Measurements from ENCODE around the gene KAZN. TPM values are rescaled to one million over a fixed set of nuclear protein-coding genes. Genes with fewer than 3 reads are reported as not detected.

KAZN gene
- total and polyA plus RNA-seq, 11 donors = 0.65 to 6.5 (median 2.3) TPM

DNA sequence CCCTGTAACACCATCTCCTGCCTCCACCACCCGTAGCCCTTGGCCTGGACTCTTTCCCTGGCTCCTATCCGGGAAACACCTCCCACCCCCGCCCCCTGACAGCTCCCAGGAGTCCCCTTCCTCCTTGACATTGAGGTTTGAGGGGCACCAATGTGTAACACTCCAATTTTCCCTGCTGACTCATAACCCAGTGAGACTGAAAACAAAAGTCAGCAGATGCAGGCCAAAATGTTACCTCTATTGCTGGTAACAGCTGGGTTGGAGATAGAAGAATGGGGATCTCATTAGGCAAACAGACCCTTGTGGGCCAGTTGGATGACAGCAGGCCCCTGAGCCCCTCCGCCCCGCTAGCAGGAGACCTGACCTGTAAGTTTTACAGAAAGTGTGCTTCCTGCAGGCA lies 237.2 kb downstream of the KAZN start:
- intact Hi-C loops (cut with DNase I) = no loop called here
- WGBS, 4 donors = 41 to 52% (median 48%) methylated on average over 4 to 5 of the region's 5 CpGs
- H3K4me3 ChIP-seq = no peak overlapping the region
- H3K27me3 ChIP-seq = no peaks in the 10 kb centered on the region
- H3K4me1 ChIP-seq = no peaks in the 10 kb centered on the region
- no peak for DNase-seq
- peaks cover 0 to 4% (median 0%) of the 10 kb centered on the region in 12 donors for H3K9me3 ChIP-seq
- no peak for ATAC-seq
- H3K36me3 ChIP-seq = no peaks in the 10 kb centered on the region
- H3K27ac ChIP-seq = no peak overlapping the region
- TF ChIP-seq POLR2A (IDR thresholded peaks at IDR 0.05) = no peak
- TF ChIP-seq, protein P1, sequence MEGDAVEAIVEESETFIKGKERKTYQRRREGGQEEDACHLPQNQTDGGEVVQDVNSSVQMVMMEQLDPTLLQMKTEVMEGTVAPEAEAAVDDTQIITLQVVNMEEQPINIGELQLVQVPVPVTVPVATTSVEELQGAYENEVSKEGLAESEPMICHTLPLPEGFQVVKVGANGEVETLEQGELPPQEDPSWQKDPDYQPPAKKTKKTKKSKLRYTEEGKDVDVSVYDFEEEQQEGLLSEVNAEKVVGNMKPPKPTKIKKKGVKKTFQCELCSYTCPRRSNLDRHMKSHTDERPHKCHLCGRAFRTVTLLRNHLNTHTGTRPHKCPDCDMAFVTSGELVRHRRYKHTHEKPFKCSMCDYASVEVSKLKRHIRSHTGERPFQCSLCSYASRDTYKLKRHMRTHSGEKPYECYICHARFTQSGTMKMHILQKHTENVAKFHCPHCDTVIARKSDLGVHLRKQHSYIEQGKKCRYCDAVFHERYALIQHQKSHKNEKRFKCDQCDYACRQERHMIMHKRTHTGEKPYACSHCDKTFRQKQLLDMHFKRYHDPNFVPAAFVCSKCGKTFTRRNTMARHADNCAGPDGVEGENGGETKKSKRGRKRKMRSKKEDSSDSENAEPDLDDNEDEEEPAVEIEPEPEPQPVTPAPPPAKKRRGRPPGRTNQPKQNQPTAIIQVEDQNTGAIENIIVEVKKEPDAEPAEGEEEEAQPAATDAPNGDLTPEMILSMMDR (IDR thresholded peaks at IDR 0.05) = no peak

DNA sequence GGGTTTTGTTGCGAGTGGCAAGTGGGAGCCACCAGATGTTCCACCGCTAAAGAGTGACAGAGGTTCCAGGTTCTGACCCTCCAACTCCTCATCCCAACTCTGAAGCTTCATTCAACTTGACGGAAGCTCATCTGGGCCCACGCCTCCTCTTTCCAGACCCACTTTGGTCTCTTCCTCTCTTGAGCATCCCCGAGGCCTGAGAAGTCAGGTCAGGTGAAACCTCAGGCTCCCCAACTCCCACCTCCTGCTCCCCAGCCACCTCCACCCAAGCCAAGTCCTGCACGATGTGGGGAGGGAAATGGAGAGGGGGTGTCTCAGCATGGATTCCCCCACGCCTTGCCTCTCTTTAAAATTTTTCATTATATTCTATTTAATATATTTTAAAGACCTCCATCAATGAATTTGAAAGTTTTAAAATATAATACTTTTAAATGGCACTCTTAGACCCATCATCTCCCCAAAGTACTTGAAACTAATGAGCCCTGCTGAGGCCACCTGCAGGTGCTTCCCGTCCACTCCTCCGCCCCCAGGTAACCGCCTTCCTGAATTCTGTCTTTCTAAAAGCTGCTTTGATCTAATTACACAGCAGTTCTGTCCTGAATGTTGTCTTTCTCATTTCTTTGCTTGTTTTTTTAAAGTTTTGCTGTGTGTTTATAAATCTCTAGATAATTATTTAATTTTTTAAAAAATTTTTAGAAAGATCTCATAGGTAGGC lies 238.1 kb downstream of the KAZN start:
- WGBS, 4 donors = 79 to 85% (median 81%) methylated on average over 10 of the region's 10 CpGs
- no peak for TF ChIP-seq POLR2A (IDR thresholded peaks at IDR 0.05)
- TF ChIP-seq, protein P1 (IDR thresholded peaks at IDR 0.05) = no peak
- H3K9me3 ChIP-seq = peaks cover 0 to 10% (median 3%) of the 10 kb centered on the region in 12 donors
- intact Hi-C loops (cut with DNase I) = no loop called here
- no peak overlapping the region for H3K27ac ChIP-seq
- no peaks in the 10 kb centered on the region for H3K4me1 ChIP-seq
- ATAC-seq (no peak), DNase-seq (no peak)
- no peaks in the 10 kb centered on the region for H3K27me3 ChIP-seq
- no peaks in the 10 kb centered on the region for H3K36me3 ChIP-seq
- no peak overlapping the region for H3K4me3 ChIP-seq

DNA sequence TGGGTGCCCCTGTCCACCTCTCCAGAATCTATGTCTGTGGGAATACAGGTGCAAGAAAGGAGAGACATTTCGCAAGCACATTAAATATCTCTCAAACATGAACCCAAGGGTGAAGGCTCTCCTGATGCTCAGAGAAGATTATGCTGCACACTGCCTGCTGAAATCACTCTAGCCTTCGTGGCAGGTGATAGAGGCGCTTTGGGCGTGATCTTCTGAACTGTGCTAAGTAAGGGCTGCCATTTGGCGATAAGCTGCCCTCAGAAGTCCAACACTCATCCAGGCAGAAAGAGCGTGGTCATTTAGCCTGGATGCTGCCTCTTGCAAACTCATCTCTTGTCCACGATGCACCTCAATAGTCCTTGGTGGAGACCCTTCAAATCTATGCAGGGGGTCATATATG lies 241.9 kb downstream of the KAZN start:
- Histone ChIP-seq H3K27me3 (peaks cover 0 to 4% (median 0%) of the 10 kb centered on the region in 9 donors), H3K36me3 (no peaks in the 10 kb centered on the region), H3K9me3 (peaks cover 0 to 28% (median 17%) of the 10 kb centered on the region in 12 donors), H3K4me1 (no peaks in the 10 kb centered on the region), H3K4me3 (no peak overlapping the region), H3K27ac (no peak overlapping the region)
- 83 to 92% (median 91%) methylated on average over 7 of the region's 7 CpGs for WGBS, 4 donors
- no peak for DNase-seq
- ATAC-seq = no peak
- TF ChIP-seq, protein P1 (IDR thresholded peaks at IDR 0.05) = no peak
- no peak for TF ChIP-seq POLR2A (IDR thresholded peaks at IDR 0.05)
- intact Hi-C loops (cut with DNase I) = no loop called here

DNA sequence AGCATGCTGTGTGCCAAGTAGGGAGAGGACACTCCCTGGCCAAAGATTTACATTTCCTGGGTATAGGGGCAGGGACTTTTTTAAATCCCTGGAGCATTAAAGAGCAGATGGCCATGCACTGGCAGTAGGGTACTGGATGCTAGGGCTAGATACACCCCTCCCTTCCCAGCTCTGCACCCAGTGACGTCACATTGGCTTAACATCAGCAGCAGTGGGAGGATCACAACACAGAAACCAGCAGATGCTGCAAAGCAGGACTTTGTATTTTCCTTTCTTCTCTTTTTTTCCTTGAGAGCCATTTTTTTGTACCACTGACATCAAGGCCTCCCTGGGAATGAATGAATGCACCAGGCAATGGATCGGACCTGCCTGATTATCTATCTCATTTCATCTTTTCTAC lies 243.0 kb downstream of the KAZN start:
- intact Hi-C loops (cut with DNase I) = no loop called here
- Histone ChIP-seq H3K27ac (no peak overlapping the region), H3K4me3 (no peak overlapping the region), H3K27me3 (peaks cover 0 to 4% (median 0%) of the 10 kb centered on the region in 9 donors), H3K4me1 (no peaks in the 10 kb centered on the region), H3K36me3 (no peaks in the 10 kb centered on the region), H3K9me3 (peaks cover 0 to 28% (median 17%) of the 10 kb centered on the region in 12 donors)
- no peak for ATAC-seq
- 80 to 85% (median 84%) methylated on average over 2 of the region's 2 CpGs for WGBS, 4 donors
- TF ChIP-seq, protein P1 (IDR thresholded peaks at IDR 0.05) = no peak
- TF ChIP-seq POLR2A (IDR thresholded peaks at IDR 0.05) = no peak
- no peak for DNase-seq
